BJ (cell line): Measurements from ENCODE around the gene ACTC1. TPM values are rescaled to one million over a fixed set of nuclear protein-coding genes. Genes with fewer than 3 reads are reported as not detected.

Experiments
- CTCF ChIA-PET: fragments of 350-600 bp; formaldehyde crosslinking; extraction: SDS; loops from one replicate; lab custom pipeline; 2021; ENCODE audit warnings: antibody characterized with exemption, inconsistent platforms; lab: Yijun Ruan, JAX
- POLR2A ChIA-PET: fragments of 300-600 bp; sonication (Branson Sonifier 250); formaldehyde crosslinking; extraction: SDS; loops from one replicate; lab custom pipeline; 2021; ENCODE audit warnings: antibody characterized with exemption; lab: Charles Lee
- DNase-seq: peaks from one replicate; pipeline ENCODE4 v3.0.0-alpha.2; 2011; ENCODE audit warnings: low read depth
- H3K27me3 ChIP-seq: 2 replicates; pipeline ENCODE4 v1.6.0; 2011; ENCODE audit warnings: low read length; ENCODE audit not compliant: control insufficient read depth, insufficient read depth
- H3K36me3 ChIP-seq: 2 replicates; pipeline ENCODE4 v1.5.1; 2011; ENCODE audit warnings: low read length; ENCODE audit not compliant: control insufficient read depth, insufficient read depth
- H3K4me3 ChIP-seq: 2 replicates; pipeline ENCODE4 v1.5.1; 2011; ENCODE audit warnings: low read depth, mild to moderate bottlenecking, control low read depth, low read length
- polyA plus RNA-seq: library from polyadenylated mRNA; depleted of rRNA; stranded (reverse); fragments of >200 nt; gene quantifications from 2 replicates; pipeline ENCODE4 v1.2.3, GENCODE V29; 2011
- TF ChIP-seq, protein P1 (sequence below): IDR thresholded peaks from 2 replicates; pipeline ENCODE4 v1.5.1; 2011; ENCODE audit warnings: low read depth, mild to moderate bottlenecking, control low read depth, inconsistent platforms, low read length, moderate library complexity; ENCODE audit not compliant: insufficient read depth

Gene ACTC1
- polyA plus RNA-seq, 1 experiment: 15.2 TPM

DNA sequence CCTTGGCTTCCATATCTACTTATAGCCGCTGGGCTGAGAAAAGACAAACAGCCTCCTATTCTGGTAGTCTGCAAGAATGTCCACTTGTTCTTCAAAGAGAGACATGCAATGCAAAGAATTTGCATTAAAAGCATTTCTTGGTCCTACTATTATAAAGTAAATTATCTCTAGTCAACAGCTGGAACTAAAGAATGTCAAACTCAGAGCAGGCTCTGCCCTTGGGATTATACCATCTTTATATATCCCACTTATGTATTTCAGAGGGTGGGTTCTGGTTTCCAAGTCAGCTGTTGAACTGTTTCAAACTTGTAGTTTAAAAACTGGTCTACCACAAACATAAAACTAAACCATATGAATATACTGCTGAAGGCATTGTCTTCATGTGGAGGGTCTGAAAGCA lies 7.0 kb upstream of the ACTC1 start:
- TF ChIP-seq, protein P1, sequence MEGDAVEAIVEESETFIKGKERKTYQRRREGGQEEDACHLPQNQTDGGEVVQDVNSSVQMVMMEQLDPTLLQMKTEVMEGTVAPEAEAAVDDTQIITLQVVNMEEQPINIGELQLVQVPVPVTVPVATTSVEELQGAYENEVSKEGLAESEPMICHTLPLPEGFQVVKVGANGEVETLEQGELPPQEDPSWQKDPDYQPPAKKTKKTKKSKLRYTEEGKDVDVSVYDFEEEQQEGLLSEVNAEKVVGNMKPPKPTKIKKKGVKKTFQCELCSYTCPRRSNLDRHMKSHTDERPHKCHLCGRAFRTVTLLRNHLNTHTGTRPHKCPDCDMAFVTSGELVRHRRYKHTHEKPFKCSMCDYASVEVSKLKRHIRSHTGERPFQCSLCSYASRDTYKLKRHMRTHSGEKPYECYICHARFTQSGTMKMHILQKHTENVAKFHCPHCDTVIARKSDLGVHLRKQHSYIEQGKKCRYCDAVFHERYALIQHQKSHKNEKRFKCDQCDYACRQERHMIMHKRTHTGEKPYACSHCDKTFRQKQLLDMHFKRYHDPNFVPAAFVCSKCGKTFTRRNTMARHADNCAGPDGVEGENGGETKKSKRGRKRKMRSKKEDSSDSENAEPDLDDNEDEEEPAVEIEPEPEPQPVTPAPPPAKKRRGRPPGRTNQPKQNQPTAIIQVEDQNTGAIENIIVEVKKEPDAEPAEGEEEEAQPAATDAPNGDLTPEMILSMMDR: no peak

DNA sequence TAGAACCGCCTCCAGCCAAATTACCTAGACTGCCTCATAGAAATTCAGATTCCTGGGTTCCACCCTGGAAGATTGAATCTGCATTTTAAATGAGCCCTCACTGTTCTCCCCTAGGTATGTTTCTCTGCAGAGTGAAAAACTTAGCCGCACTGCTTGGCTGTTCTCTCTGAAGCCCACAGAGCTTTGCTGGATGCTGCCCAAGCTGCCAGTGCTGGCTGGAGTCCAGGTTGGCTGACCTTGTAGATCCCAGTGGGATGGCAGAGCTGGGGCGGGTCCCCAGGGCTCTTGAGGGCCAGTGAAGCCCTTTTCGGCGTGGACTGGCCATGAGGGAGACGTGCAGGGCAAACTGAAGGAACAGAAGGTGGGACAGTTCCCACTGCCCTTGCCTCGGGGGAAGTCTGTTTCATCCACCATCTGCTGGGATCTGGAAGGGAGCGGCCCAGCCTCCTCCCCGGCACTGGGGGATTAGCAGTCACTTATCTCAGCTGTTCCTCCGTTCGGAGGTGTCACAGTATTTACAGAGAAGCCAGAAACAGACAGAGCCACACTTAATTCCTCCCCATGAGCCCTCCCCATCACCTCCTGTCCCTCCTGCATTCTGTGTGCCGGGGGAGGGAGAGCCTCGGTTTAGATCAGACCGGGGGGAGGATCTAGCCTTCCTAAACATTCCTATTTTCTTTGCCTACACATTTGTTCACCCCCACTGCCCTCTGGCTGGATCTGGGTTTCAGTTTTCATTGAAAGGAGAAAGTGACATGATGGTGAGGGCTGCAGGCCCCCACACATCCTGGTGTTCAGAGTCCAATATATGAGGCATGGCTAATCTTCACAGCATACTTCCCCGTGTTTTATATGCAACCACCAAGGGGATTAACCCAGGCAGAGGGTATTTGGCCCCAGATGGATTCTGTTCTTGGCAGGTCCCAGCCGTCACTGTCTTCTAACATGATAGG lies 4.1 kb upstream of the ACTC1 start:
- no peak for DNase-seq
- no peaks in the 10 kb centered on the region for H3K36me3 ChIP-seq
- H3K4me3 ChIP-seq: no peak overlapping the region
- ChIA-PET POLR2A (no interaction called here), CTCF (interaction anchor here (0.9 to 1.3 kb wide), 2 partner anchors 12 to 91 kb away, joined by 3 to 4 read pairs; no protein-coding TSS in a partner anchor)
- peaks cover 2% of the 10 kb centered on the region; the same call in 1 of the 2 replicates for H3K27me3 ChIP-seq
- TF ChIP-seq, protein P1: no peak

More for the DNA sequence above, 7.0 kb upstream of the ACTC1 start:
- no peaks in the 10 kb centered on the region for H3K27me3 ChIP-seq
- H3K36me3 ChIP-seq: no peaks in the 10 kb centered on the region
- no peak overlapping the region for H3K4me3 ChIP-seq
- CTCF ChIA-PET: no interaction called here
- POLR2A ChIA-PET: no interaction called here
- DNase-seq: no peak

DNA sequence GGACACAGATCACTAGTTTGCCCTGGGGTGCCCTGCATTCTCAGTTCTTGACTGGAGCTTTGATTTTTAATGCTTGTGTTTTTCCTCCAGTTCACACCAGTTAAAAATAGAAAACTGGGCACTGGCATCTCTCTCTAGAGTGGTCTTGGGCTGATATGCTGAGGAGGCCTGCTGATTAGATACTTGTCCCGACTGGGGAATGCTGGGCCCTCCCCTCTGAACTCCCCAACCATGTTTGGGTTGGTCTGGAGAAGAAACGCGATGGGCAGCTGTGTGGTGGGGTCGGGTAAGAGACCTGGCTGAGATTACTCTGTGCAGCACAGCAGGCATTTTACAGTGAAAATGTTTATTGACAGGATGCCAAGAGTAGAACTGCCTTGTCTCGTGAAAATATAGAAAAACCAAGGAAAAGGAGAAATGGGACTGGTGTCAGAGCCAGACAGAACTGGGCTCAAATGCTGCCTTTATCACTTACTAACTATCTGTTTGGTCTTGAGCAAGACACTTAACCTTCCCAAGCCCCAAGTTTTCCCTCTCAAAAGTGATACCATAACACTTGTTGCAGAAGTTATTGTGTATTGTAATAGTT lies 1.6 kb upstream of the ACTC1 start:
- no peak for DNase-seq
- H3K36me3 ChIP-seq: no peaks in the 10 kb centered on the region
- H3K4me3 ChIP-seq: no peak overlapping the region
- H3K27me3 ChIP-seq: peaks cover 3% of the 10 kb centered on the region; the same call in 1 of the 2 replicates
- ChIA-PET POLR2A (no interaction called here), CTCF (no interaction called here)
- TF ChIP-seq, protein P1: no peak

DNA sequence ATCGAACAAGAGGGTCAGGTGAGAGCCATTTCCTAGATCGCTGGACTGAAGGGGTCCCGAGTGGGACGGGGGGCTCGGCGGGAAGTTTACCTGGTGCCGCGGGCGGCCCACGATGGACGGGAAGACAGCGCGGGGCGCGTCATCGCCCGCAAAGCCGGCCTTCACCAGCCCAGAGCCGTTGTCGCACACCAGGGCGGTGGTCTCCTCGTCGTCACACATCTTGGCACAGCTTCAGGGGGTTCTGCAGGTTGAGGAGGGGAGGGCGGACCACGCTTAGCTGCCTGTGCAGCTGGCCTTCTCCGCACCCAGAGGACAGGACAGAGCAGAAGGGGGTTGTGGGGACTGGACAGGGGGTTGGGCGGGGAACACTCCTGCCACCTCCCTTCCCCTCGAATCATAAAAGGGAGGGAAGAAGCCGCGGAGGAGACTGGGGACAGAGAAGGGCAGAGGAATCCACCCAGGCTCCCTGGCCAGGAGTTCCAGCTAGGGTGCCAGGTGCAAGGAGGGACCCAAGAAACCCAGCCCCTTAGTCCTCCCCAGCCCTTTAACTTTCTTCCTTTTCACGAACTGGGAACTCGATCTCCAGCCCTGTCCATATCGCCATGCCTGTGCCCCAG lies 651 bp downstream of the ACTC1 start:
- no peak for DNase-seq
- TF ChIP-seq, protein P1: no peak
- H3K4me3 ChIP-seq: no peak overlapping the region
- CTCF ChIA-PET: no interaction called here
- H3K27me3 ChIP-seq: peaks cover 3% of the 10 kb centered on the region; the same call in 1 of the 2 replicates
- POLR2A ChIA-PET: no interaction called here
- H3K36me3 ChIP-seq: no peaks in the 10 kb centered on the region

DNA sequence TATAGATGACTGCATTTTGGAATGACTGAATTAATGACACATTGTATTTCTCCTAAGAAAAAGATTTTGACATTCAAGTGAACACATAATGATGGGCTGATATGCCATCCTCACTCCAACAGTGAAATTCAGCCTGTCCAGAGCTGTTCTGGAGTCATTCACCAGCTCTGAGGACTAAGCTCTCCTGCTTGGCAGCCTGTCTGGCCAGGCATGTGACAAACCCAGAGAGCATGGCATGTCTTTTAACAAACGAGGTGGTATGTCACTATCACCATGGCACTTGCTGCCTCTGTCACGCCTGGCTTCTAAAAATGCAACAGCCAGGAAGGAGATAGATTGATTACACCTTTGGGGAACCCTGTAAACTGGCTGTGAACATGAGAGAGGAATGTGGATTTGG lies 1.4 kb downstream of the ACTC1 start:
- TF ChIP-seq, protein P1: no peak

More for the DNA sequence above, 1.4 kb downstream of the ACTC1 start:
- DNase-seq: no peak
- CTCF ChIA-PET: no interaction called here
- Histone ChIP-seq H3K36me3 (no peaks in the 10 kb centered on the region), H3K27me3 (peaks cover 3% of the 10 kb centered on the region; the same call in 1 of the 2 replicates), H3K4me3 (no peak overlapping the region)
- POLR2A ChIA-PET: no interaction called here
